Stimulated activated naive B cell treated with anti-CD40 and anti-IgM and Interleukin-4, amounts not matched to agents 10 μg/mL and 1 μg/mL and 100 μg/mL, for 72 hours (primary cell): ENCODE results near the gene FAM131A.
"Not testable (repeated sequence)": the region's sequence is repeated elsewhere in the genome, so short reads cannot be mapped to it uniquely, and the experiment has no call there.

Experiments used
- ATAC-seq, 2 donors: fragments of 150-1000 bp; cut with Tn5 transposase; replicated peaks; 2 replicates each; pipeline ENCODE4 v1.10.0; 2021; ENCODE audit warnings: moderate library complexity in 1 of 2
- DNase-seq: peaks from one replicate; pipeline ENCODE4 v3.0.0; 2021
- H3K27ac Mint-ChIP-seq: one replicate; pipeline ENCODE4 v1.8.0; 2022; ENCODE audit warnings: mild to moderate bottlenecking, mixed read lengths
- H3K27me3 Mint-ChIP-seq, 2 donors: one replicate each; pipeline ENCODE4 v1.8.0; 2022; ENCODE audit warnings: mixed read lengths in 2 of 2
- H3K36me3 Mint-ChIP-seq, 2 donors: one replicate each; pipeline ENCODE4 v1.8.0; 2022; ENCODE audit warnings: mixed read lengths in 2 of 2, mild to moderate bottlenecking in 1 of 2
- H3K4me1 Mint-ChIP-seq, 2 donors: one replicate each; pipeline ENCODE4 v1.8.0; 2022; ENCODE audit warnings: mixed read lengths in 2 of 2, mild to moderate bottlenecking in 1 of 2
- H3K4me3 Mint-ChIP-seq, 2 donors: one replicate each; pipeline ENCODE4 v1.8.0; 2022; ENCODE audit warnings: mild to moderate bottlenecking in 2 of 2, mixed read lengths in 2 of 2, moderate library complexity in 1 of 2
- H3K9me3 Mint-ChIP-seq, 2 donors: one replicate each; pipeline ENCODE4 v1.8.0; 2022; ENCODE audit warnings: mixed read lengths in 2 of 2, mild to moderate bottlenecking in 1 of 2

FAM131A gene

GRCh38 chr3:184327171-184327570 lies 10.2 kb upstream of the FAM131A start:
- peaks cover 16 to 28% of the 10 kb centered on the region in 2 donors for H3K4me1 Mint-ChIP-seq
- H3K4me3 Mint-ChIP-seq = no peak overlapping the region
- peaks cover 77 to 82% of the 10 kb centered on the region in 2 donors for H3K36me3 Mint-ChIP-seq
- no peaks in the 10 kb centered on the region for H3K9me3 Mint-ChIP-seq
- H3K27me3 Mint-ChIP-seq = no peaks in the 10 kb centered on the region
- ATAC-seq = no peak
- peak overlapping the region; percentile 31 for H3K27ac Mint-ChIP-seq
- DNase-seq = no peak

- H3K36me3 Mint-ChIP-seq = peaks cover 78 to 81% of the 10 kb centered on the region in 2 donors
- no peak for DNase-seq
- ATAC-seq = no peak
- H3K27me3 Mint-ChIP-seq = no peaks in the 10 kb centered on the region
- H3K4me1 Mint-ChIP-seq = peaks cover 23 to 41% of the 10 kb centered on the region in 2 donors
- no peaks in the 10 kb centered on the region for H3K9me3 Mint-ChIP-seq
- H3K27ac Mint-ChIP-seq = peak overlapping the region; percentile 79
- no peak overlapping the region for H3K4me3 Mint-ChIP-seq
These were observed 8.9 kb upstream of the FAM131A start for GRCh38 chr3:184328516-184328915.

- H3K9me3 Mint-ChIP-seq = no peaks in the 10 kb centered on the region
- DNase-seq = no peak
- peaks cover 55 to 64% of the 10 kb centered on the region in 2 donors for H3K36me3 Mint-ChIP-seq
- no peak overlapping the region for H3K4me3 Mint-ChIP-seq
- peaks cover 28 to 67% of the 10 kb centered on the region in 2 donors for H3K4me1 Mint-ChIP-seq
- peak overlapping the region; percentile 77 for H3K27ac Mint-ChIP-seq
- no peak for ATAC-seq
- H3K27me3 Mint-ChIP-seq = no peaks in the 10 kb centered on the region
These were observed 4.9 kb upstream of the FAM131A start for GRCh38 chr3:184332370-184333090.

GRCh38 chr3:184333190-184333589 lies 4.2 kb upstream of the FAM131A start:
- no peaks in the 10 kb centered on the region for H3K27me3 Mint-ChIP-seq
- DNase-seq (no peak), ATAC-seq (no peak)
- H3K27ac Mint-ChIP-seq = peak overlapping the region; percentile 77
- no peak overlapping the region for H3K4me3 Mint-ChIP-seq
- peaks cover 34 to 68% of the 10 kb centered on the region in 2 donors for H3K4me1 Mint-ChIP-seq
- no peaks in the 10 kb centered on the region for H3K9me3 Mint-ChIP-seq
- H3K36me3 Mint-ChIP-seq = peaks cover 54 to 64% of the 10 kb centered on the region in 2 donors

- Mint-ChIP-seq H3K27ac (peak overlapping the region; percentile 77), H3K4me1 (peaks cover 31 to 69% of the 10 kb centered on the region in 2 donors), H3K27me3 (no peaks in the 10 kb centered on the region), H3K36me3 (peaks cover 49 to 60% of the 10 kb centered on the region in 2 donors), H3K4me3 (no peak overlapping the region), H3K9me3 (no peaks in the 10 kb centered on the region)
- no peak for ATAC-seq
- no peak for DNase-seq
These were observed 3.7 kb upstream of the FAM131A start for GRCh38 chr3:184333700-184334099.

- no peak for DNase-seq
- H3K4me3 Mint-ChIP-seq = peak overlapping the region; percentile 21 to 31
These were observed 2.8 kb upstream of the FAM131A start for GRCh38 chr3:184334470-184335158.

GRCh38 chr3:184335291-184335660 lies 2.1 kb upstream of the FAM131A start:
- Mint-ChIP-seq H3K36me3 (peaks cover 41 to 52% of the 10 kb centered on the region in 2 donors), H3K4me1 (peaks cover 35 to 62% of the 10 kb centered on the region in 2 donors), H3K27ac (peak overlapping the region; percentile 85), H3K9me3 (no peaks in the 10 kb centered on the region), H3K4me3 (peak overlapping the region; percentile 91 to 95), H3K27me3 (no peaks in the 10 kb centered on the region)
- ATAC-seq = peak in 1 of 2 donors; percentile 2
- no peak for DNase-seq

More at GRCh38 chr3:184334470-184335158, 2.8 kb upstream of the FAM131A start:
- Mint-ChIP-seq H3K9me3 (no peaks in the 10 kb centered on the region), H3K27ac (peak overlapping the region; percentile 77), H3K4me1 (peaks cover 35 to 65% of the 10 kb centered on the region in 2 donors), H3K27me3 (no peaks in the 10 kb centered on the region), H3K36me3 (peaks cover 44 to 56% of the 10 kb centered on the region in 2 donors)
- peak in 1 of 2 donors; percentile 20 for ATAC-seq

- Mint-ChIP-seq H3K4me3 (peak overlapping the region; percentile 91 to 95), H3K36me3 (peaks cover 42 to 56% of the 10 kb centered on the region in 2 donors), H3K27ac (peak overlapping the region; percentile 94), H3K4me1 (peaks cover 39 to 62% of the 10 kb centered on the region in 2 donors), H3K9me3 (no peaks in the 10 kb centered on the region), H3K27me3 (no peaks in the 10 kb centered on the region)
- DNase-seq (peak; percentile 77), ATAC-seq (peak; percentile 69 to 81)
These were observed 1.5 kb upstream of the FAM131A start for GRCh38 chr3:184335661-184336546.

GRCh38 chr3:184336547-184337398 lies 627 bp upstream of the FAM131A start:
- ATAC-seq = peak; percentile 13 to 26
- Mint-ChIP-seq H3K27me3 (no peaks in the 10 kb centered on the region), H3K27ac (peak overlapping the region; percentile 94)

GRCh38 chr3:184337981-184338380 lies 581 bp downstream of the FAM131A start:
- peaks cover 32 to 48% of the 10 kb centered on the region in 2 donors for H3K36me3 Mint-ChIP-seq
- H3K4me1 Mint-ChIP-seq = peaks cover 37 to 54% of the 10 kb centered on the region in 2 donors
- H3K27ac Mint-ChIP-seq = no peak overlapping the region
- ATAC-seq (no peak), DNase-seq (no peak)
- no peaks in the 10 kb centered on the region for H3K27me3 Mint-ChIP-seq
- peak overlapping the region in 1 of 2 donors; percentile 18 for H3K4me3 Mint-ChIP-seq
- H3K9me3 Mint-ChIP-seq = no peaks in the 10 kb centered on the region

More at GRCh38 chr3:184336547-184337398, 627 bp upstream of the FAM131A start:
- no peak for DNase-seq
- Mint-ChIP-seq H3K9me3 (no peaks in the 10 kb centered on the region), H3K4me1 (peaks cover 40 to 62% of the 10 kb centered on the region in 2 donors), H3K36me3 (peaks cover 37 to 54% of the 10 kb centered on the region in 2 donors), H3K4me3 (peak overlapping the region; percentile 91 to 95)

GRCh38 chr3:184338511-184338945 lies 1.1 kb downstream of the FAM131A start:
- H3K4me3 Mint-ChIP-seq = peak overlapping the region in 1 of 2 donors; percentile 36
- ATAC-seq (no peak), DNase-seq (no peak)
- H3K9me3 Mint-ChIP-seq = no peaks in the 10 kb centered on the region
- peaks cover 33 to 48% of the 10 kb centered on the region in 2 donors for H3K4me1 Mint-ChIP-seq
- no peaks in the 10 kb centered on the region for H3K27me3 Mint-ChIP-seq
- H3K36me3 Mint-ChIP-seq = peaks cover 31 to 48% of the 10 kb centered on the region in 2 donors
- peak overlapping the region; percentile 75 for H3K27ac Mint-ChIP-seq

- ATAC-seq = no peak
- no peak for DNase-seq
- Mint-ChIP-seq H3K27ac (peak overlapping the region; percentile 75), H3K4me1 (peaks cover 29 to 43% of the 10 kb centered on the region in 2 donors), H3K4me3 (peak overlapping the region in 1 of 2 donors; percentile 36), H3K36me3 (peaks cover 28 to 44% of the 10 kb centered on the region in 2 donors), H3K27me3 (no peaks in the 10 kb centered on the region), H3K9me3 (no peaks in the 10 kb centered on the region)
These were observed 1.6 kb downstream of the FAM131A start for GRCh38 chr3:184339001-184339400.

GRCh38 chr3:184339451-184340135 lies 2.2 kb downstream of the FAM131A start:
- H3K4me1 Mint-ChIP-seq = peaks cover 26 to 39% of the 10 kb centered on the region in 2 donors
- peaks cover 25 to 42% of the 10 kb centered on the region in 2 donors for H3K36me3 Mint-ChIP-seq
- not testable (repeated sequence) for H3K9me3 Mint-ChIP-seq, H3K4me3 Mint-ChIP-seq, DNase-seq, ATAC-seq, H3K27ac Mint-ChIP-seq, H3K27me3 Mint-ChIP-seq
